Measurements from ENCODE around the gene GATAD2A.

The GATAD2A gene

DNA sequence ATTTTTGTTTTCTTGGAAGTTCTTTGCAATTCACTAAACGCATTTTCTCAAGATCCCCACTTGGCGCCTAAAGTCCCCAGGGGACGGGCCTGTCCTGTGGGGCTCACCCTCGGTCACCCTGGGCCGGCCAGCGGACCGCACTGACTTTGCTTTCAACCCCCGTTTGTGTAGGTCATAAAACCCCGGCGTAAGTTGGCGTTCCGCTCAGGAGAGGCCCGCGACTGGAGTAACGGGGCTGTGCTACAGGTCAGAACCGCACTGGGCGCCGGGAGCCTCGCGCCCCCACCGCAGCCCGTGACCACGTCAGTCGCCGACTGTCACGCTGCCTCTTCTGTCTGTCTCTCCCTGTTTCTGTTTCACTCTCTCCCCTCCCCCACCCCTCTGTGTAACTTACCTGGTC lies 96.3 kb downstream of the GATAD2A start:
- Mint-ChIP-seq H3K9me3 (no peaks in the 10 kb centered on the region), H3K27ac (no peak overlapping the region), H3K4me1 (ENCODE audit: low read depth) (no peaks in the 10 kb centered on the region), H3K27me3 (no peaks in the 10 kb centered on the region), H3K36me3 (ENCODE audit: low read depth) (peaks cover 41% of the 10 kb centered on the region), H3K4me3 (no peak overlapping the region)

GRCh38 chr19:19502281-19502680 lies 96.8 kb downstream of the GATAD2A start:
- peaks cover 43% of the 10 kb centered on the region for H3K36me3 Mint-ChIP-seq (ENCODE audit: low read depth)
- H3K9me3 Mint-ChIP-seq: no peaks in the 10 kb centered on the region
- no peak overlapping the region for H3K4me3 Mint-ChIP-seq
- H3K4me1 Mint-ChIP-seq (ENCODE audit: low read depth): no peaks in the 10 kb centered on the region
- no peaks in the 10 kb centered on the region for H3K27me3 Mint-ChIP-seq
- H3K27ac Mint-ChIP-seq: no peak overlapping the region

GRCh38 chr19:19502808-19503602 lies 97.5 kb downstream of the GATAD2A start:
- no peak overlapping the region for H3K27ac Mint-ChIP-seq
- H3K36me3 Mint-ChIP-seq (ENCODE audit: low read depth): peaks cover 49% of the 10 kb centered on the region
- no peaks in the 10 kb centered on the region for H3K4me1 Mint-ChIP-seq (ENCODE audit: low read depth)
- H3K27me3 Mint-ChIP-seq: no peaks in the 10 kb centered on the region
- H3K9me3 Mint-ChIP-seq: no peaks in the 10 kb centered on the region
- no peak overlapping the region for H3K4me3 Mint-ChIP-seq

DNA sequence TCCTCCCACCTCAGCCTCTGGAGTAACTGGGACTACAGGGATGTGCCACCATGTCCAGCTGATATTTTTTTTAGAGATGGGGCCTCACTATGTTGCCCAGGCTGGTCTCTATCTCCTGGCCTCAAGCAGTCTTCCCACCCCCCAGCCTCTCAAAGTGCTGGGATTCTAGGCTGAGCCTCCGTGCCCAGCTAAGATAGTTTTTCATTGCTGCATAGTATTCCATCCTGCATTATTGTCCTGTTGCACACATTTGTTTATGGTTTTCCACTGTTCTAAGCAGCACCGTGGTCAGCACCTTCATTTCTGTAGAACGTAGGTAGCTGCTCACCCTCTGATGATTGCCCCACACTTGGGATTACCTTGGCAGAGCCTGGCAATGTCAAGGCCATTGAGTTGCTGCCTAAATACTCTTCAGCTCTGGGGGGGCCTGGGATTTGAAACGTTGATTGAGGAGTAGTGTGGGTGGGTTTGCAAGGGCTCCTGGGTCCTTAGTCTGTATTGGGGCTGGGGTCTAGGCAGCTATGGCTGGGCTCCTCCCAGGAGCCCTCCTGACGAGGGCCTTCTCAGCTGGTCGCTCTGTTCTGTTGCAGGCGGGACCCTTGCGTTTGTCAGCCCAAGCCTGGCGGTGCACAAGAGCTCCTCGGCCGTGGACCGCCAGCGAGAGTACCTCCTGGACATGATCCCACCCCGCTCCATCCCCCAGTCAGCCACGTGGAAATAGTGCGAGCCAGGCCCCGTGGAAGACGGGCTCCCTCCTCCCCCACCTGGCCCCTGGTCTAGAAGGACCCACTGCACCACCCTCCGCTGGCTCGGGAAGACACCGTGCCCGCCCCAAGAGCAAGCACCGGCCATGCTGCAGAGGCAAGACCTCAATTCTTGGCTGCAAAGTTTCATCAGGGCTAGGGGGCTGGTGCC lies 99.5 kb downstream of the GATAD2A start:
- peaks cover 43% of the 10 kb centered on the region for H3K36me3 Mint-ChIP-seq (ENCODE audit: low read depth)
- H3K9me3 Mint-ChIP-seq: no peaks in the 10 kb centered on the region
- H3K27ac Mint-ChIP-seq: no peak overlapping the region
- H3K4me3 Mint-ChIP-seq: no peak overlapping the region
- no peaks in the 10 kb centered on the region for H3K27me3 Mint-ChIP-seq
- no peaks in the 10 kb centered on the region for H3K4me1 Mint-ChIP-seq (ENCODE audit: low read depth)

DNA sequence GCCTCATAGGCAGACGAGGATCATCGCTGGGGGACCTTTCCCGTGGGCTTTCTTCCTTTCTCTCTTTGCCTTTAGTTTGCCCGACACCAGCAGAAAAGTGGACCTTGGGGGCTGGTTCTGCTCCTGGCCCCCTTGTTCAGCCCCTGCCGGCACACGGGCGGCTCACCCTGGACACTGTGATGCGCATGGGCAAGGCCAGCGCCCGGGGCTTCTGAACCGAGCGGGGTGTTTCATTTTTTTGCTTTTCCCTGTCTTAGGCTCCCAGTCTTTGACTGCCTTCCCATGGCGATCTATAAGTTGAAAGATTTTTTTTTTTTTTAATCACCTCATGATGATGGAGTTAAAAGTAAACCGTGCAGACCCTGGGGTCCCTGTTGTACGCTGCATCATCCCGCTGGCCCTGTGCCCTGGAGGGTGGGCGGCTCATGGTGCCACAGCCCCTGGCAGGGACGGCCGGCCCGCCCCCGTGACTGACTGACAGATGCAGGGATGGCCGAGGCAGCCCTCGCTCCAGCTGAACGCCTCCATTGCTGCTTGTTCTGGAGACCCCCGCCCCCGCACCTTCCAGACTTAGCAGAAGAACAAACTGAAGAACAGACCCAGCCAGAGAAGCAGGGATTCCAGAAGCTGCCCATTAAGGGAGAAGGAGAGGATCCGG lies 100.3 kb downstream of the GATAD2A start:
- H3K27ac Mint-ChIP-seq: no peak overlapping the region
- H3K27me3 Mint-ChIP-seq: no peaks in the 10 kb centered on the region
- no peak overlapping the region for H3K4me3 Mint-ChIP-seq
- no peaks in the 10 kb centered on the region for H3K9me3 Mint-ChIP-seq
- peaks cover 43% of the 10 kb centered on the region for H3K36me3 Mint-ChIP-seq (ENCODE audit: low read depth)
- no peaks in the 10 kb centered on the region for H3K4me1 Mint-ChIP-seq (ENCODE audit: low read depth)

GRCh38 chr19:19506592-19506991 lies 101.1 kb downstream of the GATAD2A start:
- Mint-ChIP-seq H3K9me3 (no peaks in the 10 kb centered on the region), H3K36me3 (ENCODE audit: low read depth) (peaks cover 43% of the 10 kb centered on the region), H3K27ac (peak overlapping the region; percentile 67), H3K4me3 (no peak overlapping the region), H3K4me1 (ENCODE audit: low read depth) (no peaks in the 10 kb centered on the region), H3K27me3 (no peaks in the 10 kb centered on the region)

DNA sequence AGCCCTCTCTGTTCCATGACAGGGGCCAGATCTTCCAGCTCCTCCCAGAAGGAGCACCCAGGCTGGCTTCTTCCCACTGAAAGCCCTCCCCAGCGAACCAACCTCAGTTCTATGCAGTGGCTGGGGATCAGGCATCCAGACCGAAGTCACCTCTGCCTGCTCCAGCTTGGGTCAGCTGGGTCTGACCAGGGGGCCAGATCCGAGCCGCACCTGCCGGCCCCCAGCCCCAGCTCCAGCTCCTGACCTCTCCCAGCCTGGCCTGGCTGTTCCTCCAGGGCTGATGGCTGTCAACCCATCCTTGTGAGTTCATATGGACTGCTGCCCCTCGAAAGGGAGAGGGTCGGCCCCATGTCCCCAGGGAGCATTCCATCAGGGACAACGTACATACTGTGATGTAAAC lies 101.9 kb downstream of the GATAD2A start:
- Mint-ChIP-seq H3K27ac (no peak overlapping the region), H3K4me3 (no peak overlapping the region), H3K9me3 (no peaks in the 10 kb centered on the region), H3K4me1 (ENCODE audit: low read depth) (no peaks in the 10 kb centered on the region), H3K27me3 (no peaks in the 10 kb centered on the region), H3K36me3 (ENCODE audit: low read depth) (peaks cover 39% of the 10 kb centered on the region)

DNA sequence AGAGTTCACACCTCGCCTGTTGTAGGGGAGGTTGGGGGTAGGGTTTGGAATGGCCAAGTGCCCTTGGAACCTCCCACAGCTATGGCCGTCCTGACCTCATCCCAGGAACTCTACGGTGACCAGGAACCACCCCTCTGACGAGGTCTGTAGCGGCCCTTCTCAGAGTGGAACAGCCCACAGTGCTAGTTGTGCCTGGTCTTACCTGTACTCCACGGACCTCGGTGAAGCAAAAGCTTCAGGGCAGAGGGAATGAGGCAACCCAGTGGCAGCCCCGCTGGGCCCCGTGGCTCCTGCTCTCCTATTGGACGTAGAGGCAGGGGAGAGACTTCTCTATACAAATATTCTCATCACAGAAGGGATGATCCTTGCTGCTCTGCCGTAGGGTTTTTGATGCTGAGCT lies 102.7 kb downstream of the GATAD2A start:
- Mint-ChIP-seq H3K36me3 (ENCODE audit: low read depth) (peaks cover 30% of the 10 kb centered on the region), H3K27ac (no peak overlapping the region), H3K4me3 (no peak overlapping the region), H3K27me3 (no peaks in the 10 kb centered on the region), H3K4me1 (ENCODE audit: low read depth) (no peaks in the 10 kb centered on the region), H3K9me3 (no peaks in the 10 kb centered on the region)

GRCh38 chr19:19510432-19510831 lies 105.0 kb downstream of the GATAD2A start:
- Mint-ChIP-seq H3K27ac (no peak overlapping the region), H3K27me3 (no peaks in the 10 kb centered on the region), H3K4me1 (ENCODE audit: low read depth) (no peaks in the 10 kb centered on the region), H3K9me3 (no peaks in the 10 kb centered on the region), H3K36me3 (ENCODE audit: low read depth) (peaks cover 15% of the 10 kb centered on the region), H3K4me3 (no peak overlapping the region)

GRCh38 chr19:19513682-19514081 lies 108.2 kb downstream of the GATAD2A start:
- Mint-ChIP-seq H3K27ac (no peak overlapping the region), H3K4me3 (no peak overlapping the region), H3K27me3 (no peaks in the 10 kb centered on the region), H3K4me1 (ENCODE audit: low read depth) (peaks cover 17% of the 10 kb centered on the region), H3K9me3 (no peaks in the 10 kb centered on the region), H3K36me3 (ENCODE audit: low read depth) (no peaks in the 10 kb centered on the region)

- Mint-ChIP-seq H3K4me3 (peak overlapping the region; percentile 23), H3K9me3 (no peaks in the 10 kb centered on the region), H3K36me3 (ENCODE audit: low read depth) (peaks cover 3% of the 10 kb centered on the region), H3K27ac (no peak overlapping the region), H3K27me3 (no peaks in the 10 kb centered on the region), H3K4me1 (ENCODE audit: low read depth) (peaks cover 20% of the 10 kb centered on the region)
Observed at GRCh38 chr19:19514215-19514657, 108.8 kb downstream of the GATAD2A start.

- H3K27ac Mint-ChIP-seq: peak within 1 kb of the TSS; percentile 90
- H3K9me3 Mint-ChIP-seq: no peaks in the 10 kb centered on the region
Observed at GRCh38 chr19:19514881-19515641, 109.6 kb downstream of the GATAD2A start, which contains the start of gene TSSK6. Gene TSSK6 (minus strand): TSS chr19:19515548. CDS start chr19:19515427, 121 bp downstream.

GRCh38 chr19:19515642-19516519 lies 110.4 kb downstream of the GATAD2A start, which contains the start of gene NDUFA13:
Gene NDUFA13 (plus strand): TSS chr19:19516225. CDS start chr19:19516239, 14 bp downstream.
- H3K27me3 Mint-ChIP-seq: no peaks in the 10 kb centered on the region
- H3K9me3 Mint-ChIP-seq: no peaks in the 10 kb centered on the region
- H3K4me1 Mint-ChIP-seq (ENCODE audit: low read depth): peaks cover 28% of the 10 kb centered on the region
- peak within 1 kb of the TSS; percentile 96 for H3K4me3 Mint-ChIP-seq
- H3K36me3 Mint-ChIP-seq (ENCODE audit: low read depth): peaks cover 19% of the 10 kb centered on the region
- peak within 1 kb of the TSS; percentile 90 for H3K27ac Mint-ChIP-seq

More at GRCh38 chr19:19514881-19515641, 109.6 kb downstream of the GATAD2A start, which contains the start of gene TSSK6:
- no peaks in the 10 kb centered on the region for H3K27me3 Mint-ChIP-seq
- H3K4me1 Mint-ChIP-seq (ENCODE audit: low read depth): peaks cover 24% of the 10 kb centered on the region
- H3K36me3 Mint-ChIP-seq (ENCODE audit: low read depth): peaks cover 12% of the 10 kb centered on the region
- H3K4me3 Mint-ChIP-seq: peak within 1 kb of the TSS; percentile 96

All from stimulated activated naive CD8-positive, alpha-beta T cell treated with anti-CD3 and anti-CD28 coated beads, Interleukin-15, Interleukin-2, amounts not matched to agents 100 ng/mL and 50 ng/mL, for 24 hours (primary cell).